H9 (cell line): ENCODE data around the gene PDIA4. TPM values are rescaled to one million over a fixed set of nuclear protein-coding genes. Genes with fewer than 3 reads are reported as not detected.

Experiments
- DNase-seq: peaks from one replicate; pipeline ENCODE4 v3.0.0-alpha.2; 2017
- H2AFZ ChIP-seq: one replicate; pipeline ENCODE4 v1.6.1; 2013; ENCODE audit warnings: mild to moderate bottlenecking, low read length, control low read depth, moderate library complexity
- H2AK5ac ChIP-seq: 2 replicates; pipeline ENCODE4 v1.6.1; 2013; ENCODE audit warnings: low read length, control low read depth, mixed read lengths; ENCODE audit not compliant: insufficient read length
- H2BK120ac ChIP-seq: one replicate; pipeline ENCODE4 v1.6.1; 2013; ENCODE audit warnings: low read depth, mild to moderate bottlenecking, low read length, control low read depth, inconsistent platforms; ENCODE audit not compliant: poor library complexity, severe bottlenecking
- H2BK12ac ChIP-seq: 2 replicates; pipeline ENCODE4 v1.6.1; 2013; ENCODE audit warnings: low read length, control low read depth, mixed read lengths, low read depth; ENCODE audit not compliant: insufficient read length
- H2BK15ac ChIP-seq: 2 replicates; pipeline ENCODE4 v1.6.1; 2013; ENCODE audit warnings: low read depth, low read length, control low read depth
- H2BK20ac ChIP-seq: one replicate; pipeline ENCODE4 v1.6.1; 2013; ENCODE audit warnings: low read depth, mild to moderate bottlenecking, low read length, control low read depth, inconsistent platforms; ENCODE audit not compliant: poor library complexity, severe bottlenecking
- H2BK5ac ChIP-seq: 2 replicates; pipeline ENCODE4 v1.6.1; 2013; ENCODE audit warnings: low read length, control low read depth, mixed read lengths; ENCODE audit not compliant: insufficient read length
- H3K14ac ChIP-seq: 2 replicates; pipeline ENCODE4 v1.6.1; 2013; ENCODE audit warnings: low read length, control low read depth; ENCODE audit not compliant: insufficient read depth
- H3K18ac ChIP-seq: 2 replicates; pipeline ENCODE4 v1.6.1; 2013; ENCODE audit warnings: low read depth, mild to moderate bottlenecking, mixed read lengths, low read length, control low read depth; ENCODE audit not compliant: insufficient read length
- H3K23ac ChIP-seq: 2 replicates; pipeline ENCODE4 v1.6.1; 2013; ENCODE audit warnings: low read length, control low read depth, mixed read lengths, low read depth; ENCODE audit not compliant: insufficient read length
- H3K23me2 ChIP-seq: 2 replicates; pipeline ENCODE4 v1.6.1; 2013; ENCODE audit warnings: low read depth, mild to moderate bottlenecking, mixed read lengths, low read length, control low read depth; ENCODE audit not compliant: insufficient read length, poor library complexity, severe bottlenecking
- H3K27ac ChIP-seq: 2 replicates; pipeline ENCODE4 v1.5.1; 2013; ENCODE audit warnings: low read length, control low read depth, mixed read lengths, low read depth; ENCODE audit not compliant: insufficient read length
- H3K27me3 ChIP-seq: 2 replicates; pipeline ENCODE4 v1.6.1; 2013; ENCODE audit warnings: low read length, control low read depth, inconsistent platforms; ENCODE audit not compliant: insufficient read depth
- H3K4ac ChIP-seq: 2 replicates; pipeline ENCODE4 v1.6.1; 2013; ENCODE audit warnings: low read depth, mild to moderate bottlenecking, control low read depth, inconsistent platforms, low read length, moderate library complexity
- H3K4me1 ChIP-seq: 2 replicates; pipeline ENCODE4 v1.6.1; 2013; ENCODE audit warnings: low read length, control low read depth, inconsistent platforms; ENCODE audit not compliant: insufficient read depth
- H3K4me2 ChIP-seq: 2 replicates; pipeline ENCODE4 v1.6.1; 2013; ENCODE audit warnings: low read length, control low read depth, mixed read lengths; ENCODE audit not compliant: insufficient read length, insufficient read depth
- H3K56ac ChIP-seq: 2 replicates; pipeline ENCODE4 v1.6.1; 2013; ENCODE audit warnings: low read depth, mild to moderate bottlenecking, mixed read lengths, low read length, control low read depth; ENCODE audit not compliant: insufficient read length
- H3K79me1 ChIP-seq: 2 replicates; pipeline ENCODE4 v1.6.1; 2013; ENCODE audit warnings: low read depth, mild to moderate bottlenecking, moderate library complexity, low read length, control low read depth, inconsistent platforms; ENCODE audit not compliant: insufficient read depth, poor library complexity, severe bottlenecking
- H3K79me2 ChIP-seq: 2 replicates; pipeline ENCODE4 v1.6.1; 2013; ENCODE audit warnings: low read length, control low read depth, inconsistent platforms; ENCODE audit not compliant: insufficient read depth
- H3K9ac ChIP-seq: 2 replicates; pipeline ENCODE4 v1.6.1; 2013; ENCODE audit warnings: low read length, control low read depth, mixed read lengths; ENCODE audit not compliant: insufficient read length; ENCODE audit errors: extremely low read depth
- H3K9me3 ChIP-seq: one replicate; pipeline ENCODE4 v1.6.1; 2013; ENCODE audit warnings: low read depth, low read length, inconsistent platforms; ENCODE audit not compliant: control insufficient read depth
- H3T11ph ChIP-seq: one replicate; pipeline ENCODE4 v1.6.1; 2013; ENCODE audit warnings: mild to moderate bottlenecking, low read length, control low read depth, inconsistent platforms
- H4K20me1 ChIP-seq: one replicate; pipeline ENCODE4 v1.6.1; 2013; ENCODE audit not compliant: control insufficient read depth, insufficient read length, insufficient read depth
- H4K5ac ChIP-seq: 2 replicates; pipeline ENCODE4 v1.6.1; 2013; ENCODE audit warnings: low read depth, mild to moderate bottlenecking, mixed read lengths, low read length, control low read depth; ENCODE audit not compliant: insufficient read length
- H4K8ac ChIP-seq: replicated peaks from 2 replicates; pipeline ENCODE4 v1.6.1; 2013; ENCODE audit warnings: low read length, control low read depth, mixed read lengths, low read depth; ENCODE audit not compliant: insufficient read length
- H4K91ac ChIP-seq: 2 replicates; pipeline ENCODE4 v1.6.1; 2013; ENCODE audit warnings: low read depth, mild to moderate bottlenecking, moderate library complexity, mixed read lengths, low read length, control low read depth; ENCODE audit not compliant: insufficient read length
- H3K27ac Mint-ChIP-seq, 3 experiments: 2 replicates in 2 of 3; 3 replicates in 1 of 3; pipeline ENCODE4 v1.8.0; 2020 to 2021; ENCODE audit warnings: mixed read lengths in 3 of 3, mild to moderate bottlenecking in 1 of 3, moderate library complexity in 1 of 3
- H3K27me3 Mint-ChIP-seq: 2 replicates; pipeline ENCODE4 v1.8.0; 2021; ENCODE audit warnings: low read depth, mild to moderate bottlenecking, moderate library complexity, mixed read lengths
- H3K36me3 Mint-ChIP-seq, 3 experiments: 2 replicates in 2 of 3; 3 replicates in 1 of 3; pipeline ENCODE4 v1.8.0; 2020 to 2021; ENCODE audit warnings: low read depth in 3 of 3, mixed read lengths in 3 of 3; ENCODE audit not compliant: insufficient read depth in 1 of 3
- H3K4me1 Mint-ChIP-seq, 2 experiments: 2 replicates each; pipeline ENCODE4 v1.8.0; 2020; ENCODE audit warnings: mixed read lengths in 2 of 2
- H3K4me3 Mint-ChIP-seq, 2 experiments: 2 replicates in 1 of 2; 3 replicates in 1 of 2; pipeline ENCODE4 v1.8.0; 2020 to 2021; ENCODE audit warnings: mild to moderate bottlenecking in 2 of 2, mixed read lengths in 2 of 2, moderate library complexity in 1 of 2
- H3K9me3 Mint-ChIP-seq, 2 experiments: 2 replicates in 1 of 2; 3 replicates in 1 of 2; pipeline ENCODE4 v1.8.0; 2020; ENCODE audit warnings: mild to moderate bottlenecking in 2 of 2, mixed read lengths in 2 of 2, moderate library complexity in 1 of 2
- CTCF ChIP-seq: fragments of 200-600 bp; sonication (generic); conservative IDR thresholded peaks from 3 replicates; pipeline ENCODE4 v1.8.0; 2021; ENCODE audit warnings: antibody characterized with exemption, mild to moderate bottlenecking
- WGBS: extraction: QIAGEN DNeasy Blood & Tissue Kit; methylation state at CpG from one replicate; pipeline ENCODE4 v1.1.7; 2013; ENCODE audit warnings: missing lambda C conversion rate, low lambda C conversion rate, mixed read lengths; ENCODE audit not compliant: insufficient read length; ENCODE audit errors: extremely low coverage; 5-methylcytosine and 5-hydroxymethylcytosine counted together
- total RNA-seq: library from RNA; stranded (reverse); gene quantifications from 2 replicates; pipeline ENCODE4 v1.2.1, GENCODE V29; 2021

Gene PDIA4
- total RNA-seq, 1 experiment from 2014 or later = 217 TPM

GRCh38 chr7:148987010-148987750 is 41.1 kb downstream of the PDIA4 start:
- Histone ChIP-seq H2BK120ac (no peak overlapping the region), H2BK15ac (no peak overlapping the region), H3K18ac (peak overlapping the region; percentile 39), H2BK12ac (peak overlapping the region; percentile 21), H3K23me2 (peaks cover 18% of the 10 kb centered on the region), H3K56ac (no peak overlapping the region), H4K91ac (no peak overlapping the region), H4K20me1 (no peaks in the 10 kb centered on the region), H3K23ac (no peak overlapping the region), H3K9me3 (no peaks in the 10 kb centered on the region), H3K79me2 (no peaks in the 10 kb centered on the region), H3K14ac (0 out of 2 replicates have a peak overlapping the region, but pooled peaks have one; percentile 78), H3K79me1 (no peaks in the 10 kb centered on the region), H4K8ac (no peak overlapping the region), H3K27ac (peak overlapping the region; percentile 40), H2BK20ac (no peak overlapping the region), H3K4ac (no peak overlapping the region), H2AK5ac (no peak overlapping the region), H3K27me3 (no peaks in the 10 kb centered on the region), H4K5ac (no peak overlapping the region), H3K4me1 (0 out of 2 replicates have a peak, but pooled peaks cover 2% of the 10 kb centered on the region), H3K9ac (peak overlapping the region; percentile 65), H2BK5ac (no peak overlapping the region), H3K4me2 (peak overlapping the region; percentile 88), H2AFZ (peak overlapping the region; percentile 96), H3T11ph (no peak overlapping the region)
- Mint-ChIP-seq H3K27me3 (peaks cover 2% of the 10 kb centered on the region), H3K4me3 (peak overlapping the region; percentile 83 to 90), H3K27ac (peak overlapping the region; percentile 94 to 98 (median 97)), H3K36me3 (peaks cover 3 to 10% (median 4%) of the 10 kb centered on the region in 3 experiments; a peak in 5 of 7 replicates), H3K9me3 (peaks cover 6 to 23% of the 10 kb centered on the region in 2 experiments; a peak in 4 of 5 replicates), H3K4me1 (peaks cover 22 to 27% of the 10 kb centered on the region in 2 experiments)
- TF ChIP-seq CTCF = no peak
- DNase-seq = peak; percentile 95
- no CpG with 5 or more reads among the region's 17 CpGs for WGBS
